Measurements from ENCODE around the gene PML.

DNA sequence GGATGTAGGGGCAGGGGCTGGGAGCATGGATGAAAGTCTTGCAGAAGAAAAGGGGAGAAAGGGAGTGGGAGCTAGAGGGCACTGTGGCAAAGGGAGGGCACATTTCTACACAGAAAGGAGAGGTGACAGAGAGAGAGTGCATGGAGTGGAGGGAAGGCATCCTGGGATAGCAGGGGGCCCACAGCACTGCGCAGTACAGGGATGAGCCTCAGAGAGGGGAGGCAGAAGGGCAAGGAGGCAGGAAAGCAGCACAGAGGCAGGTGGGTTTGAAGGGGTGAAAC lies 7.8 kb upstream of the PML start:
- TF ChIP-seq, protein P1, sequence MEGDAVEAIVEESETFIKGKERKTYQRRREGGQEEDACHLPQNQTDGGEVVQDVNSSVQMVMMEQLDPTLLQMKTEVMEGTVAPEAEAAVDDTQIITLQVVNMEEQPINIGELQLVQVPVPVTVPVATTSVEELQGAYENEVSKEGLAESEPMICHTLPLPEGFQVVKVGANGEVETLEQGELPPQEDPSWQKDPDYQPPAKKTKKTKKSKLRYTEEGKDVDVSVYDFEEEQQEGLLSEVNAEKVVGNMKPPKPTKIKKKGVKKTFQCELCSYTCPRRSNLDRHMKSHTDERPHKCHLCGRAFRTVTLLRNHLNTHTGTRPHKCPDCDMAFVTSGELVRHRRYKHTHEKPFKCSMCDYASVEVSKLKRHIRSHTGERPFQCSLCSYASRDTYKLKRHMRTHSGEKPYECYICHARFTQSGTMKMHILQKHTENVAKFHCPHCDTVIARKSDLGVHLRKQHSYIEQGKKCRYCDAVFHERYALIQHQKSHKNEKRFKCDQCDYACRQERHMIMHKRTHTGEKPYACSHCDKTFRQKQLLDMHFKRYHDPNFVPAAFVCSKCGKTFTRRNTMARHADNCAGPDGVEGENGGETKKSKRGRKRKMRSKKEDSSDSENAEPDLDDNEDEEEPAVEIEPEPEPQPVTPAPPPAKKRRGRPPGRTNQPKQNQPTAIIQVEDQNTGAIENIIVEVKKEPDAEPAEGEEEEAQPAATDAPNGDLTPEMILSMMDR (IDR thresholded peaks at IDR 0.05) = no peak
- no peak for TF ChIP-seq POLR2A (IDR thresholded peaks at IDR 0.05)

All from tibial nerve (tissue), 3 donors.